Dendritic cell treated with granulocyte-macrophage colony-stimulating factor and Interleukin-4, amounts not matched to agents 40 ng/mL and 50 ng/mL, for 4 days (primary cell): ENCODE data around the gene TROAP.
"Not testable (repeated sequence)": the region's sequence is repeated elsewhere in the genome, so short reads cannot be mapped to it uniquely, and the experiment has no call there.

ENCODE experiments used
- H3K27ac Mint-ChIP-seq: one replicate; pipeline ENCODE4 v1.8.0; 2022; ENCODE audit warnings: mild to moderate bottlenecking, mixed read lengths
- H3K27me3 Mint-ChIP-seq: one replicate; pipeline ENCODE4 v1.8.0; 2022; ENCODE audit warnings: mild to moderate bottlenecking, mixed read lengths
- H3K36me3 Mint-ChIP-seq: one replicate; pipeline ENCODE4 v1.8.0; 2022; ENCODE audit warnings: low read depth, mixed read lengths
- H3K4me1 Mint-ChIP-seq: one replicate; pipeline ENCODE4 v1.8.0; 2022; ENCODE audit warnings: low read depth, mixed read lengths
- H3K4me3 Mint-ChIP-seq: one replicate; pipeline ENCODE4 v1.8.0; 2022; ENCODE audit warnings: mild to moderate bottlenecking, moderate library complexity, mixed read lengths
- H3K9me3 Mint-ChIP-seq: one replicate; pipeline ENCODE4 v1.8.0; 2022; ENCODE audit warnings: mixed read lengths
- intact Hi-C: fragments of 100-400 bp; cut with micrococcal nuclease; formaldehyde crosslinking; loops from one replicate; pipeline ENCODE4 v1.15.0; 2022

Gene TROAP

DNA sequence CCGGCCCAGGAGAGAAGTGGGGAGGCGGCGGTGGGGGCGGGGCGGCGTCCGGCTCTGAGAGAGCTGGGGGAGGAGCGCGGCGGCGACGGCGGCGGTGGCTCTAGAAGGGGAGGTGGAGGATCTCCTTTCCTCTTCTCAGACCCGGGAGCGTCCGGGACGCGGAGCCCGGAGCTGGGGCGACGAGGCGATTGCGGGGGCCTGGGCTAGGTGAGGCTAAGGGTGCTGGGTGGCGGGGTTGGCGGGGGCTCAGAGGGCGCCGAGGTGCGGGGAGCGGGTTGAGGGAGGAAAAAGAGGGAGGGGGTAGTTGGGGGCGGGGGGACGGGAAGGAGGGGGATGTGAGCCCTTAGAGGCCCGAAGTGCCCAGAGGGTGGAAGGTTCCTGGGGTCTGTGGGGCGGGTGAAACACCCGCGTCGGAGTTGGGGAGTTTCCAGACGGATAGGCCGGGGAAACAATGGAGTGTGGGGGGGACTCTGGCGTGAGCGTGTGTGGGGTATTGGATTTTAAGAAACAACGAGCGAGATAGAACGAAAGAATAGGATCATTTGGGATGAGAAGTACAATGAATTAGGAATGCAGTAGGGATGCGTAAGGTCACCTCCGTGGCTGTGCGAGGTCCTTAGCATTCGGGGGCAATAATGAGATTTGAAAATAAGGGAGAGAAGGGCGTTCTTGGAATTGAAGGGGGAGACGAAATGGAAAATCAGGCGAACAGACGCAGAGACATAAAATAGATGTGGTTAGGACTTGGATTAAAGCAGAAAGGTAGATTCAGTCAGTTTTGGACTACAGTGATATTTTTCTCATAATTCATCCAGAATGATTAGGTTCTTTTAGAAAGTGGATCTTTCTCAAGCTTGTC is 44.6 kb downstream of the TROAP start, which contains the start of gene SPATS2:
SPATS2 (plus strand) TSS at position 82 of the 859 bp plus-strand sequence. CDS start 93,551 bp downstream, outside the sequence.
- intact Hi-C loops, result no loop called here
- peaks cover 30% of the 10 kb centered on the region for H3K36me3 Mint-ChIP-seq
- H3K4me1 Mint-ChIP-seq, result peaks cover 24% of the 10 kb centered on the region
- H3K27ac Mint-ChIP-seq, result peak within 1 kb of the TSS; percentile 99
- H3K27me3 Mint-ChIP-seq, result no peaks in the 10 kb centered on the region
- no peaks in the 10 kb centered on the region for H3K9me3 Mint-ChIP-seq
- H3K4me3 Mint-ChIP-seq, result peak within 1 kb of the TSS; percentile 97

DNA sequence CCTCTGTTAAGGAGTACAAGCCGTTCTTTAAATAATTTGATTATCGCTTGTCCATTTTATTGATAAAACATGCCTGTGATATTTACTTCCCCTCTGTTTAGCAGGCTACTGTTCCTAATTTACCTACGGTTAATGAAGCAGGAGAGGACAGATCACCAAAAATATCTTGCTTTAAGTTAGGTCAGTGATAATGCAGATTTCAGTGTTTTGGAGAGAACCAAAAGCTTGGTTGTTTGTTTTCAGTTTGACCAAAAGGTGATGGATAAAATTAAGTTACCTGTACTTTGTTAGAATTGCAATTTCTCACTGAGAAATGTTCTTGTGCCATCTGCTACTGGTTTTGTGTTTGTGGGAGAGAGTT is 45.2 kb downstream of the TROAP start:
- intact Hi-C loops, result no loop called here
- H3K36me3 Mint-ChIP-seq, result peaks cover 34% of the 10 kb centered on the region
- no peaks in the 10 kb centered on the region for H3K9me3 Mint-ChIP-seq
- H3K4me3 Mint-ChIP-seq, result peak overlapping the region; percentile 97
- H3K27me3 Mint-ChIP-seq, result no peaks in the 10 kb centered on the region
- H3K27ac Mint-ChIP-seq, result peak overlapping the region; percentile 99
- H3K4me1 Mint-ChIP-seq, result peaks cover 24% of the 10 kb centered on the region

DNA sequence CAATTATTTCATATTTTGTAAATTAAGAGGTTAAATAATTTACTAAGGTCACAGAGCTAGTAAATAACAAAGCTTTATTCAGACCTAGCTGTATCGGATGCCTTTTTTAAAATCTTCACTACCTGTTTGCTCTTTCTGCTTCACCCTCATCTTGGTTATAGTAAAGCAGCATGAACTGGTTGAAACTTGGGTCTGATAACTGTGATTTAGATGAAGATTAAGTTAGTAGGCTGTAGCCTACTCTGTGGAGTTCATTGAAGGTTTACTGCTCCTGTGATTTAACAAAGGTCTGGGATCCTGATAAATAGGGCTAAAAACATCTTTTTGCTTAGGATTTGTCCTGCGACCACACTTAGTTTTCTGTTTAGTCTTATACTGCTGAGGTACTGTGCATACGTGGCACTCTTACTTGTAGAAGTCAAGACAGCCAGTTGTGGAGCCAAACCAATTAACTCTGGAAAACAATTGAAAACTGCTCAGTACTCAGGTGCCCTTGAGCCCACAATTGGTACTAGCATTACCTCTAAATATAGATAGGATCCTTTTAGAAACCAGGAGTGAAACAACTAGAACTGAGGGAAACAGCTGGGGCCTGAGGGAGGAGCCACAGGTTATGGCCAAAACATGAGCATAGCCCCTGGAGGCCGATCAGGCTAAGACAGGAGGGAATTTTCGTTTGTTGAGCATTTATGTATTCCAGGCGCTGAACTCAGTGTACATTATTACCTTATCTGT is 46.5 kb downstream of the TROAP start:
- H3K27ac Mint-ChIP-seq, result no peak overlapping the region
- H3K27me3 Mint-ChIP-seq, result no peaks in the 10 kb centered on the region
- intact Hi-C loops, result no loop called here
- H3K4me3 Mint-ChIP-seq, result no peak overlapping the region
- peaks cover 34% of the 10 kb centered on the region for H3K36me3 Mint-ChIP-seq
- no peaks in the 10 kb centered on the region for H3K9me3 Mint-ChIP-seq
- peaks cover 18% of the 10 kb centered on the region for H3K4me1 Mint-ChIP-seq

DNA sequence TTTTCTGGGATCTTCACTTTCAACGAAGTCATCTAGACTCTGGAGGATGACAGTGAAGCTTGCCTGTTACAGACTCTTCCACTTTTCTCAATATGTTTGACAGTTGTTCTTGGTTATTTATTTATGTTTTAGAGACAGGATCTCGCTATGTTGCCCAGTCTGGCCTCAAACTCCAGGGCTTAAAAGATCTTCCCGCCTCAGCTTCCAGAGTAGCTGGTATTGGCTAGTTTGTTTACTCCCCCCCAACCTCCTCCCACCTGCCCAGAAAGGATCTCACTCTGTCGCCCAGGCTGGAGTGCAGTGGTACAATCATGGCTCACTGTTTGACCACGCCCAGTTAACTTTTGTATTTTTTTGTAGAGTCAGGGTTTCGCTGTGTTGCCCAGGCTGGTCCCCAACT is 47.5 kb downstream of the TROAP start:
- Mint-ChIP-seq H3K4me1 (peaks cover 21% of the 10 kb centered on the region), H3K36me3 (peaks cover 34% of the 10 kb centered on the region), H3K9me3 (no peaks in the 10 kb centered on the region), H3K27me3 (no peaks in the 10 kb centered on the region), H3K27ac (no peak overlapping the region), H3K4me3 (no peak overlapping the region)
- intact Hi-C loops, result no loop called here

- Mint-ChIP-seq H3K27ac (no peak overlapping the region), H3K36me3 (peaks cover 15% of the 10 kb centered on the region), H3K4me1 (peaks cover 9% of the 10 kb centered on the region), H3K4me3 (no peak overlapping the region), H3K27me3 (no peaks in the 10 kb centered on the region), H3K9me3 (no peaks in the 10 kb centered on the region)
- intact Hi-C loops, result no loop called here
These were observed 52.4 kb downstream of the TROAP start for GRCh38 chr12:49375406-49375805.

DNA sequence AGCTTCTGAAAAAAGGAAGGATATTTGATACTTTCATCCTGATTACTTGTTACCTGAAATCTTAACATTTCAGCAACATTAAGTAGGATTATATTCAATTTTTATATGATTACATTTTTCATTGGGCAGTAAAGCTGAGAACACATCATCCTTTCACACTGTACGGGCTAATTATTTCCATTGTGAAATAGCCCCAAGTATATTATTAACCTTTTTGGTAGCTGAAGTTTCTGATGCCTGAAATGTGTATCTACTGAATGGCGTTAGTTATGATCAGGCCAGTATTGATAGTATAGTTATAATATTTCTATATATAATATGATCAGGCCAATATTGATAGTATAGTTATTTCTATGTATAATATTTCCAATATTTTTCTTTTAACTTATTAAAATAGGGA is 54.3 kb downstream of the TROAP start:
- no peaks in the 10 kb centered on the region for H3K27me3 Mint-ChIP-seq
- intact Hi-C loops, result no loop called here

DNA sequence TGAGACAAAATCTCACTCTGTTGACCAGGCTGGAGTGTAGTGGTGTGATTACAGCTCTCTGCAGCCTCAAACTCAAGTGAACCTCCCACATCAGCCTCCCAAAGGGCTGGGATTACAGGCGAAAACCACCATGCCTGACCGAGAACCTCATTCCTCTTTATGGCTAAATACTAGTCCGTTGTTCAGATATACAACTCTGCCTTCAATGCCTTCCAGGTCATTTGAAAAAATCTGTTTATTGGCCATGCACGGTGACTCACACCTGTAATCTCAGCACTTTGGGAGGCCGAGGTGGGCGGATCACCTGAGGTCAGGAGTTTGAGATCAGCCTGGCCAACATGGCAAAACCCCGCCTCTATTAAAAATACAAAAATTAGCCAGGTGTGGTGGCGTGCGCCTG is 57.1 kb downstream of the TROAP start:
- intact Hi-C loops, H3K27me3 Mint-ChIP-seq, H3K4me3 Mint-ChIP-seq, H3K9me3 Mint-ChIP-seq, H3K4me1 Mint-ChIP-seq, H3K36me3 Mint-ChIP-seq, H3K27ac Mint-ChIP-seq: not testable (repeated sequence)

More for the DNA sequence above, 54.3 kb downstream of the TROAP start:
- no peak overlapping the region for H3K27ac Mint-ChIP-seq
- H3K4me1 Mint-ChIP-seq, result peaks cover 9% of the 10 kb centered on the region
- H3K9me3 Mint-ChIP-seq, result no peaks in the 10 kb centered on the region
- H3K36me3 Mint-ChIP-seq, result peaks cover 7% of the 10 kb centered on the region
- no peak overlapping the region for H3K4me3 Mint-ChIP-seq
